Memory B cell (primary cell): Measurements from ENCODE around the gene SHANK1.

Source experiments
- ATAC-seq: fragments of 150-1000 bp; cut with Tn5 transposase; 2 replicates; pipeline ENCODE4 v1.10.0; 2021; ENCODE audit warnings: low read depth, mild to moderate bottlenecking, moderate library complexity
- DNase-seq, 2 donors: peaks; one replicate each; pipeline ENCODE4 v3.0.0; 2022; ENCODE audit warnings: low spot score in 2 of 2
- H3K27ac Mint-ChIP-seq: one replicate; pipeline ENCODE4 v1.8.0; 2022; ENCODE audit warnings: mild to moderate bottlenecking, moderate library complexity, mixed read lengths
- H3K27me3 Mint-ChIP-seq: one replicate; pipeline ENCODE4 v1.8.0; 2022; ENCODE audit warnings: mixed read lengths
- H3K36me3 Mint-ChIP-seq: one replicate; pipeline ENCODE4 v1.8.0; 2022; ENCODE audit warnings: mild to moderate bottlenecking, mixed read lengths
- H3K4me1 Mint-ChIP-seq: one replicate; pipeline ENCODE4 v1.8.0; 2022; ENCODE audit warnings: mixed read lengths
- H3K4me3 Mint-ChIP-seq: one replicate; pipeline ENCODE4 v1.8.0; 2022; ENCODE audit warnings: mild to moderate bottlenecking, moderate library complexity, mixed read lengths
- H3K9me3 Mint-ChIP-seq: one replicate; pipeline ENCODE4 v1.8.0; 2022; ENCODE audit warnings: mixed read lengths

Gene SHANK1

DNA sequence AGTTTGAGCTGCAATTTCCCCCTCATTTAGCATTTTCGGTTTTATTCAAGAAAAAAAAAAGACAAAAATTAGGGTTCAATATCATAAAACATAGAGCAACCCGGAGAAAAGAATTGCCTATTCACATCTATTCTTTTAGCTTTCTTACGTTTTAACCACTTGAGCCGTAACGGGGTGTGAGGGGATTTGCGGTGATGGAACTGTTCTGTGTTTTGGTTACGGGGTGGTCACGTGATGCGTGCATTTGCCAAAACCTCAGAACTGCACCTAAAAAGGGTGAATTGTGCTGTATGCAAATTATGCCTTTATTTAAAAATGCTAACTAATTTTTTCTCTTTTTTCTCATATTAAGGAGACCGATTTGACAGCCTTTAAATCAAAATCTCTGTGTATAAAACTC lies 25.6 kb upstream of the SHANK1 start:
- DNase-seq: no peak

DNA sequence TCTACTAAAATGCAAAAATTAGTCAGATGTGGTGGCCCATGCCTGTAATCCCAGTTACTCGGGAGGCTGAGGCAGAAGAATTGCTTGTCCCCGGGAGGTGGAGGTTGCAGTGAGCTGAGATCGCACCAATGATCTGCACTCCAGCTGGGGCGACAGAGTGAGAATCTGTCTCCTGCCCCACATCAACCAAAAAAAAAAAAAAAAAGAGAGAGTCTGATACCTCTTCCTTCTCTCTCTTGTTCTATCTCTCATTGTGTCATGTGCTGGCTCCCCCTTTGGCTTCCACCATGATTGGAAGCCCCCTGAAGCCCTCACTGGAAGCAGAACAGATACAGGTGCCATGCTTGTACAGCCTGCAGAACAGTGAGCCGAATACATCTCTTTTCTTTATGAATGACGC lies 23.9 kb upstream of the SHANK1 start:
- Mint-ChIP-seq H3K36me3 (no peaks in the 10 kb centered on the region), H3K4me3 (no peak overlapping the region), H3K4me1 (no peaks in the 10 kb centered on the region), H3K27me3 (peaks cover 19% of the 10 kb centered on the region), H3K27ac (no peak overlapping the region), H3K9me3 (peaks cover 3% of the 10 kb centered on the region)
- ATAC-seq: no peak
- no peak for DNase-seq

More for the DNA sequence above, 25.6 kb upstream of the SHANK1 start:
- no peaks in the 10 kb centered on the region for H3K36me3 Mint-ChIP-seq
- H3K9me3 Mint-ChIP-seq: no peaks in the 10 kb centered on the region
- H3K27ac Mint-ChIP-seq: no peak overlapping the region
- ATAC-seq: no peak
- no peaks in the 10 kb centered on the region for H3K4me1 Mint-ChIP-seq
- H3K4me3 Mint-ChIP-seq: no peak overlapping the region
- peaks cover 12% of the 10 kb centered on the region for H3K27me3 Mint-ChIP-seq

DNA sequence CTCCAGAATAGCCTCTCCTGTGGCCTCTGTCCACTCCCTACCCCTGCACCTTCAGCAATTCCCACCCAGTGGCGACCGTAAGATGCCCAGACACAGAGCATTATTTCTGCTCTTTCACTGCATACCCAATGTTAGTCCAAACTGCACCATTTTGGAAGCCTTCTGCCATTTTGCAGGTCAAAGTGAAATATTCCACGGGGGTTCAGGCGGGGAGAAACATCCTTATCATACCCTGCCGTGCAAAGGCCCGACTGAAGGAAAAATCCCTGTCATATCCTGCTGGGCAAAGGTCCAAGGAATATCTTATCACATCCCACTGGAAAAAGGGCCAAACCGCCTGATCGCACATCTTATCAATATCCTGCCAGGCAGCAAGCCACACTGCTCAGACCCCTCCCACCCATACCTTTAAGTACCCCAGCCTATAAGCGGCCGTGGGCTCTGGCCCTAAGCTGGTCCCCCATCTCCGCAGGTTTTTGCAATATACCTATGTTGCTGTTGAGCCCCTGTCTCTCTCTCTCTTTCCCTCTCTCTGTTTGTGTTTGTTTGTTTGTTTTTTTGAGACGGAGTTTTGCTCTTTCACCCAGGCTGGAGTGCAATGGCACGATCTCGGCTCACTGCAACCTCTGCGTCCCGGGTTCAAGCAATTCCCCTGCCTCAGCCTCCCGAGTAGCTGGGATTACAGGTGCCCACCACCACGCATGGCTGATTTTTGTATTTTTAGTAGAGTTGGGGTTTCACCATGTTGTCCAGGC lies 21.8 kb upstream of the SHANK1 start:
- ATAC-seq: no peak
- no peak overlapping the region for H3K4me3 Mint-ChIP-seq
- H3K27me3 Mint-ChIP-seq: peaks cover 24% of the 10 kb centered on the region
- H3K9me3 Mint-ChIP-seq: peaks cover 5% of the 10 kb centered on the region
- no peak for DNase-seq
- peaks cover 2% of the 10 kb centered on the region for H3K36me3 Mint-ChIP-seq
- H3K27ac Mint-ChIP-seq: no peak overlapping the region
- no peaks in the 10 kb centered on the region for H3K4me1 Mint-ChIP-seq

DNA sequence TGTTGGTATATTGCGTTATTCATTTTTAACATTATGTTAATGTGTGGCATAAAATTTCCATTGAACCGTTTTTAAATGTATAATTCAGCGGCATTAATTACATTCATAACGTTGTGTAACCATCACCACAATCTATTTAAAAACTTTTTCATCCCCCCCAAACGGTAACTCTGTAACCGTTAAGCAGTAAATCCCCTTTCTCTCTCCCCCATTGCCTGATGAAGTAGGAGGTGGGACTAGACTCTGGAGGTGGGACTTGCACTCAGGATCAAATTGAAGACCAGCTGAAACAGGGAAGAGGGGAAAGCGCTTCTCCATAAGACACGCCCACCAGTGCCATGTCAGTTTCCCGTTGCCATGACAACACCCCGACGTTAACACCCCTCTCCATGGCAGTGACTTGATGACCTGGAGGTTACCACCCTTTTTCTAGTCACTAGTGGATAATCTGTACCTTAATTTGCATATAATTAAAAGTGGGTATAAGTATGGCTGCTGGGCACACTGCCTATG lies 20.4 kb upstream of the SHANK1 start:
- Mint-ChIP-seq H3K36me3 (peaks cover 2% of the 10 kb centered on the region), H3K4me3 (no peak overlapping the region), H3K27ac (no peak overlapping the region), H3K27me3 (peaks cover 23% of the 10 kb centered on the region), H3K9me3 (peaks cover 5% of the 10 kb centered on the region), H3K4me1 (no peaks in the 10 kb centered on the region)
- DNase-seq (no peak), ATAC-seq (no peak)

DNA sequence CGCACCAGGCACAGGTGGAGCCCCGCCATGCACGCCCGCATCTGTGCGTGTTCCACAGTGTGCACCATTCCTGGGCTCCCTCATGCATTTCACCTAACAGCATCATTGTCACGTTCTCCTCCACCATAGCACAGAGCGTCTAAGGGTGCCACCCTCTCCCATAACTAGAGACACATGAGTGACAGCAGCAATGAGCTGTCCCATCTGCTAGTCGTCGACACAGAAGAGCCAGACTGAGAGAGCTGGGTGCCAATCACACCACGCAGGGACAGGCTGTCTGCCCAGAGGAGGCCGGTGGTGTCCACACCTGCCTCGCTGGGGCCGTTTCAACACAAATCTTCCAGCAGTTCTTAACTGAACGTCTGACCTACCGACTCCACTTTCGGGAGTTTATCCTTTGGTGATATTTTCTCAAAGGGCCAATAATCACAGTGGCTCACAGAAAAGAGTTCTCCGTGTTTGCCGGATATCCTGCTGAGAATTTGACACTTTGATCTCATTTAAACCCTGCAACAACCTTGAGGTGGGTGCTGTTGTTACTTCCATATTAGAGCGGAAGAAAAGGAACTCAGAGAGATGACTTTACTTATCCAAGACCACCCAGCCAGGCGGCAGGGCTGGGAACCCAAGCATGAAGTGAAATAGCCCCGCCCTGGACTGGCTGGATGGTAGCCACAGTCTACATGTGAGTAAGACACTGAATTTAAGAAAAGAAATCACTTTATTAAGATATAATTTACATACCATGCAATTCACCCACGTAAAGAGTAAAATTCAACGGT lies 19.7 kb upstream of the SHANK1 start:
- ATAC-seq (no peak), DNase-seq (no peak)
- Mint-ChIP-seq H3K4me3 (no peak overlapping the region), H3K36me3 (peaks cover 2% of the 10 kb centered on the region), H3K27me3 (peaks cover 23% of the 10 kb centered on the region), H3K4me1 (no peaks in the 10 kb centered on the region), H3K27ac (no peak overlapping the region), H3K9me3 (peaks cover 5% of the 10 kb centered on the region)

DNA sequence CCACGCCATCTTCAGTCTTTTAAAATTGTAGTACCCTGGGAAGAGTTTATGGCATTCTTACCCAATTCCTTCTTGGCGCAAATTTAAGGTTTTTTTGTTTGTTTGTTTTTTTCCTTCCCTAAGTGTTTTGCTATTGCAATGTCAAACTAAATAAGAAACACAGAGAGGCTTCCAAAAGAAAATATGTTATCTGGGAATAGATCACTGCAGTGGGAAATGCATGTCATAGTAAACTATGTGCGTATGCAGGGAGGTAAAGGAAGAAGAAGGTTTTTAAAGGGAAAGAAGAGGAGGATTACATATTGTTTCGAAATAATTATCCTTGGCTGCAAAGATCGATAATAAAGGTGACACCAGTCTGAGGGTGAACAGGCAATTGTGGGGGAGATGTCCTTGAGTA lies 16.7 kb upstream of the SHANK1 start:
- H3K4me1 Mint-ChIP-seq: no peaks in the 10 kb centered on the region
- H3K27me3 Mint-ChIP-seq: peaks cover 16% of the 10 kb centered on the region

DNA sequence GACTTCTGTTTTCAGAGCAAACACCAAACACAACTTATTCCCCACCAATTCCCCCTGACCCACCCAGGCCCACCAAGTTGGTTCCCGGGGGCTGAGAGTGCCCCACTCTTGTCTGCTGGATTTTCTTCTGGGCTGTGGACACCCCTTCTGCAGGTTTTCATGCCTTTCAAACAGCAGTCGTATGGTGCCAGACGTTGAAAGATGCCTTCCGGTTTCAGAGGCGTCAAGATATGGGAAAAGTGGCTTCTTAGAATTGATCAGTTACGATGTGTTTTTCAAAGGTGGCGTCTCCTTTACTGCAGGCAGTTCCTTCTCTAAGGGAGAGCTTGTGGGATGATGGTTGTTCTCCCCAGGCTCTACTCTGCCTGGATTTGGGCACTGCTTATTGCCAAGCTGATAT lies 16.3 kb upstream of the SHANK1 start:
- H3K27ac Mint-ChIP-seq: no peak overlapping the region
- ATAC-seq (no peak), DNase-seq (no peak)
- H3K4me1 Mint-ChIP-seq: no peaks in the 10 kb centered on the region
- H3K36me3 Mint-ChIP-seq: peaks cover 2% of the 10 kb centered on the region
- H3K9me3 Mint-ChIP-seq: peaks cover 5% of the 10 kb centered on the region
- H3K4me3 Mint-ChIP-seq: no peak overlapping the region
- peaks cover 16% of the 10 kb centered on the region for H3K27me3 Mint-ChIP-seq

More for the DNA sequence above, 16.7 kb upstream of the SHANK1 start:
- no peak overlapping the region for H3K4me3 Mint-ChIP-seq
- H3K27ac Mint-ChIP-seq: no peak overlapping the region
- peaks cover 5% of the 10 kb centered on the region for H3K9me3 Mint-ChIP-seq
- ATAC-seq (no peak), DNase-seq (no peak)
- peaks cover 2% of the 10 kb centered on the region for H3K36me3 Mint-ChIP-seq

DNA sequence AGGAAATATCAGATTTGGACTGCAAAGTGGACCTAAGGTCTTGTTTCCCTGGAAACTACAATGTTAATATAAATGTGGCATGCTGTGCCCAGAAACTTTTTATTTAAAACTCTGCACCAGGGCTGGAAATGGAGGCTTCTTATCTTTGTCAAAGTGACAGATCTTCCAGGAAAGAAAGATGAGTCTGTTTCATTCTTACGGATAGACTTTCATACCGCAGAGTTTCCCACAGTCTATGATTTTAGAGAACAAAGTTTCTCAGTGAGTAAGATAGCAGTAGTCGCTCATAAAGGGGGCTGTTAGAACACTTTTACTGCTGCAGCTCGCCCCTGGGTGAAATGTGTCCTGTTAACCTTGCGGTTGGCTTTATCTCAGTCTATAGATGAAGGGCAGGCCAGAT lies 10.3 kb upstream of the SHANK1 start:
- Mint-ChIP-seq H3K27ac (no peak overlapping the region), H3K36me3 (no peaks in the 10 kb centered on the region), H3K27me3 (peaks cover 14% of the 10 kb centered on the region), H3K9me3 (peaks cover 2% of the 10 kb centered on the region), H3K4me3 (no peak overlapping the region), H3K4me1 (peaks cover 5% of the 10 kb centered on the region)
- ATAC-seq (no peak), DNase-seq (no peak)

DNA sequence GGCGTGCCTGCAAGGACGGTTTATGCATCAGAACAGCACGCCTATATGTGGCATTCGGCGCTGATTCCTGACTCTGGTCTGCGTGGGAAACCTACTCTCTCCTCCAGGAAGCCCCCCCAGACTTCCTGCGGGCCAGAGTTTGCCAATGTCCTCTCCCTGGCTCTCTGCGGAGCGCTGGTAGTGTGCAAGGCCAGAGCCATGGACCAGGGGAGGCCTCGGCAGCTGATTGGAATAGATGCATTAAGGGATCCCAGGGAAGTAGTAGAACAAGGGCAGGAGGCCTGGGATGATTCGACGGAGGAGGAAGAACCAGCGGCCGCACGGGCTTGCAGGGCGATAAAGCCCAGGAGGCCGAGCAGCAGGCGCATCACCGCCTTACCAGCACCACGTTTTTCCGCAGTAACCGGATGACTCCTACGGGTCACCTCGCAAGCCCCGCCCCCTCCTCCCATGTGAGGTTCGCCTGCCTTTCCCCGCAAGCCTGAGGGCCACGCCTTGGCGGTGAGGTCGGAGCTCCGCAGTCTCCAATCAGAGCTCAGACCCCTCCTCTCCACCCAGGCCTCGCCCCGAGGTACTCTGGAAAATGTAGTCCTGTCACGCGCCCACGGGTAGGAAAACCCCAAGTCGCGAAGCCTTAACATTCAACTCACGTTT lies 8.6 kb upstream of the SHANK1 start:
- DNase-seq: no peak
- no peak overlapping the region for H3K27ac Mint-ChIP-seq

DNA sequence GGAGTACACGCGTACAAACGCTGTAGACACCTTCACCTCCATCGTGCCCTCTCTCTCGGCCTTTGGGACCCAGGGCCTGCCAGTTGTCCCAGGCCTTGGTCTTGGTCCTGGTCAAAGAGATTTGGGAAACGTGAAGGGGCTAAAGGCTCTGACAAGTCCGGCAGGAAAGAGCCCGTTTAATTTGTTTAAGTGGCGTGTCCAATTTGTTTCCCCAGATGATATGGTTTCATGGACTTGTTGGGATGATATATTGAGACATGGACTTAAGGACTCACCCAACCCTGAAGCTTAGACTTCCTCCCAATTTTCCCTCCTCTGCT lies 6.3 kb upstream of the SHANK1 start:
- peaks cover 9% of the 10 kb centered on the region for H3K4me1 Mint-ChIP-seq
- H3K27me3 Mint-ChIP-seq: peaks cover 40% of the 10 kb centered on the region
- DNase-seq (no peak), ATAC-seq (no peak)
- H3K9me3 Mint-ChIP-seq: peaks cover 8% of the 10 kb centered on the region
- H3K36me3 Mint-ChIP-seq: peaks cover 2% of the 10 kb centered on the region
- no peak overlapping the region for H3K4me3 Mint-ChIP-seq
- H3K27ac Mint-ChIP-seq: no peak overlapping the region

More for the DNA sequence above, 8.6 kb upstream of the SHANK1 start:
- no peak for ATAC-seq
- no peak overlapping the region for H3K4me3 Mint-ChIP-seq
- H3K4me1 Mint-ChIP-seq: peaks cover 9% of the 10 kb centered on the region
- peaks cover 5% of the 10 kb centered on the region for H3K9me3 Mint-ChIP-seq
- H3K36me3 Mint-ChIP-seq: no peaks in the 10 kb centered on the region
- peaks cover 25% of the 10 kb centered on the region for H3K27me3 Mint-ChIP-seq

DNA sequence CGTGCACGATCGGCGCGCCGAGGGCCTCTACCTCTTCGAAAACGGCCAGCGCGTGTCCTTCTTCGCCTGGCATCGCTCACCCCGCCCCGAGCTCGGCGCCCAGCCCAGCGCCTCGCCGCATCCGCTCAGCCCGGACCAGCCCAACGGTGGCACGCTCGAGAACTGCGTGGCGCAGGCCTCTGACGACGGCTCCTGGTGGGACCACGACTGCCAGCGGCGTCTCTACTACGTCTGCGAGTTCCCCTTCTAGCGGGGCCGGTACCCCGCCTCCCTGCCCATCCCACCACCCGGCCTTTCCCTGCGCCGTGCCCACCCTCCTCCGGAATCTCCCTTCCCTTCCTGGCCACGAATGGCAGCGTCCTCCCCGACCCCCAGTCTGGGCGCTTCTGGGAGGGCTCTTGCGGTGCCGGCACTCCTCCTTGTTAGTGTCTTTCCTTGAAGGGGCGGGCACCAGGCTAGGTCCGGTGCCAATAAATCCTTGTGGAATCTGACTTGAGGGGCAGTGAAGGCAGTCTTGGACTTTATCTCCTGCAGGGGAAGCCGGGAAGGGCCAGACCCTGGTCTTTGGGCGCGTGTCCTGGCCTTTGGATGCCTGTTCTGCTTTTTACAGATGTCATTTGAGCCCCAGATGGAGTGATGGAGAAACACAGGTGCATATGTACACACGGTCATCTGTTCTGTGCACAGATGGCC lies 5.8 kb upstream of the SHANK1 start:
- ATAC-seq: peak; percentile 40

DNA sequence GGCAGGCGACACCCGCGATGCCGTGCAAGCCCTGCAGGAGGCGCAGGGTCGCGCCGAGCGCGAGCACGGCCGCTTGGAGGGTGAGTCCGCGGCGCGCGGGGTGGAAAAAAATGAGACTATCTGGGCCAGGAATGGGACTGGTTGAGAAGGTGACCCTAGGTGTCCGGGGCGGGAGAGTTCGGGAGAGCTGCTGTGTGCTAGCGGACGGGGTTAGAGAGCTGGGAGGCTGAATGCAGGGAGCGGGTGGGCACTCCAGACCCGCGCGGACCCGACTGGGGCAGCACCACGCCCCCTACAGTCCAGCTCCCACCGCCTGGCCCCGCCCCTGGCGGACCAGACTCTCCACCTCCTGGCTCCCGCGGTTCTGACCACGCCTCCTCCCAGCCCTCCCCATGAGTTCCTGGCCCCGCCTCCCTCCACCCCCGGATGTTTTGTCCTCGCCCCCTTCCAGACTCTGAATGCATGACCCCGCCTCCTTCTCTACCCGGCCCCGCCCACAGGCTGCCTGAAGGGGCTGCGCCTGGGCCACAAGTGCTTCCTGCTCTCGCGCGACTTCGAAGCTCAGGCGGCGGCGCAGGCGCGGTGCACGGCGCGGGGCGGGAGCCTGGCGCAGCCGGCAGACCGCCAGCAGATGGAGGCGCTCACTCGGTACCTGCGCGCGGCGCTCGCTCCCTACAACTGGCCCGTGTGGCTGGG lies 5.1 kb upstream of the SHANK1 start:
- peak; percentile 57 to 58 for DNase-seq
- peaks cover 8% of the 10 kb centered on the region for H3K9me3 Mint-ChIP-seq
- H3K27ac Mint-ChIP-seq: peak overlapping the region; percentile 41
- peaks cover 51% of the 10 kb centered on the region for H3K27me3 Mint-ChIP-seq
- H3K4me1 Mint-ChIP-seq: peaks cover 16% of the 10 kb centered on the region
- H3K36me3 Mint-ChIP-seq: peaks cover 7% of the 10 kb centered on the region
- H3K4me3 Mint-ChIP-seq: peak overlapping the region; percentile 73
- peak; percentile 88 for ATAC-seq

More for the DNA sequence above, 5.8 kb upstream of the SHANK1 start:
- peak overlapping the region; percentile 41 for H3K27ac Mint-ChIP-seq
- no peak for DNase-seq
- H3K36me3 Mint-ChIP-seq: peaks cover 4% of the 10 kb centered on the region
- peaks cover 11% of the 10 kb centered on the region for H3K4me1 Mint-ChIP-seq
- peaks cover 8% of the 10 kb centered on the region for H3K9me3 Mint-ChIP-seq
- peaks cover 45% of the 10 kb centered on the region for H3K27me3 Mint-ChIP-seq
- peak overlapping the region; percentile 73 for H3K4me3 Mint-ChIP-seq

DNA sequence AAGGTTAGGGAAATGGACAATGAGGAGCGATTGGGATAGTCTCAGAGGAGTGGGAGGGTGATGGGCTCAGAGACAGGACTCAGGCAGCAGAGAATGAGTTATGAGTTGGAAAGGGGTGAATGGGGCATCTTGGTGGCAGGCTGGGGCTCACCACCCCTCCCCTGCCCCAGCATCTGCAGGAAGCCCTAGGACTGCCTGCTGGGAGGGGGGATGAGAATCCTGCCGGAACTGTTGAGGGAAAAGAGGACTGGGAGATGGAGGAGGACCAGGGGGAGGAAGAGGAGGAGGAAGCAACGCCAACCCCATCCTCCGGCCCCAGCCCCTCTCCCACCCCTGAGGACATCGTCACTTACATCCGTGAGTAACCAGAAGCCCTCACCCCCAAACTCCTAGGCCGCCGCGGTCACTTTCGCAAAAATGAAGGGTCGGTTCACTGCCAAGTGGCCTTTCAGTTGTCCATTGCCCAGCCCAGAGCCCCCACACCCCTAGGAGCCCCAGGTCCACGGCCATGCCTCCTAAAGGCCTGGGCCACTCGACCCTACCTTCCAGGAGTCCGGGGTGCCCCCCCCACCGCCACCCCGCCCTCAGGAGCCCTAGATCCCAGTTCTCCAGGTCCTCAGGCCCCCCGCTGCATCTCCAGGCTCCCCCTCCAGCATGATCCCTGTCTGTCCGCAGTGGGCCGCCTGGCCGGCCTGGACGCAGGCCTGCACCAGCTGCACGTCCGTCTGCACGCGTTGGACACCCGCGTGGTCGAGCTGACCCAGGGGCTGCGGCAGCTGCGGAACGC lies 4.3 kb upstream of the SHANK1 start:
- Mint-ChIP-seq H3K27ac (no peak overlapping the region), H3K4me3 (peak overlapping the region; percentile 73), H3K4me1 (peaks cover 16% of the 10 kb centered on the region), H3K9me3 (peaks cover 6% of the 10 kb centered on the region), H3K27me3 (peaks cover 48% of the 10 kb centered on the region), H3K36me3 (peaks cover 7% of the 10 kb centered on the region)
- ATAC-seq (no peak), DNase-seq (no peak)
